ENCODE measurements around the gene IRF2BP2.
"Not testable (repeated sequence)": the region's sequence is repeated elsewhere in the genome, so short reads cannot be mapped to it uniquely, and the experiment has no call there.

IRF2BP2 gene

GRCh38 chr1:234634922-234635321 lies 24.9 kb upstream of the IRF2BP2 start:
- not testable (repeated sequence) for DNase-seq

DNA sequence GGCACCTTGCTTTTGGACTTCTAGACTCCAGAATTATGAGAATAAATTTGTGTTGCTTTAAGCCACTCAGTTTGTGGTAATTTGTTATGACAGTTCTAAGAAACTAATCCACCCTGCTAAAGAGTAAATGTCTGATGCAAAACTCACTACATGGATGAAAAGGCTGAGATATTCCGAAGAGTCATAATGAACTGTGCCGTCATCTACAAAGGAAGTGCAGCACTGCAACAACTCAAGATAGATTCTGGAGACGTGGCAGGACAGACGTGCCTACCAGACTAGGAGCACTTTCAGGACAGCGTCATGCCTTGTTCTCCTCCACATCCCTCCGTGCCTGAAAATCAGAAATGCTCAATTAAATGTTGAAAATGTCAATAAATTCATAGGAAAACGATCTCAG lies 24.4 kb upstream of the IRF2BP2 start:
- DNase-seq, result no peak

DNA sequence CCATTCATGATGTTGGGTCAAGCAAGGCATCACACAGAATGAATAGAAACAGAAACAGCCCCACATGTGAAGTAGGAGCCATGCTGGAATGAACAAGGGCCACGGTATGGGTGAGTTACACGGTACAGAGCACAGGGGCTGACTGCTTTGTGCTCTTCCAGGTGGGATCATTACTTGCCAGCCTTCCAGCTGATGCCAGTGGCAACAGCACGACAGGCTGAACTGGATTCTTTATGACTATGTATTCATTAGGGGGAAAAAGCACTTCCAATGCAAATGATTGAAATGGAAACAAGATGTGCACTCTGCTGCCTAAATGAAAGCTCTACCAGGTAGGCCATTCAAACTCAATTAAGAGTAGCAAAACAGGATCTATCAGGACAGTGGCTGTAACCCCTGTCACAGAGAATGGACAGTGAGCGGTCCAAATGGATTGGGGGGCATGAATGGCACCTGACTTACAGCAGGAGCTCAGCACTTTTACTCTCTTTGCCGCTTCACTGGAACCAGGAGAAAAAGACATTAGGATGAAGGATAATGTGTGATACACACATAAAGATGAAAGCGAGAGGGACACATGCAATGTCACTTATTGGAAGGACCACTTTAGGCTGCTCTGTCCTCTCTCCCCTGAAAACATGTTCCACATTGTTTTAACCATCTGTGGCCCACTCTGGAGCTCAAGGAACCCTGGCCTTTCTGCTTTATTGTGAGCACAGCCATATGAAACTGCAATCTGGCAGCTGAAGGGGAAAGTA lies 23.4 kb upstream of the IRF2BP2 start:
- no peak for DNase-seq

GRCh38 chr1:234632225-234632624 lies 22.2 kb upstream of the IRF2BP2 start:
- no peak for DNase-seq

DNA sequence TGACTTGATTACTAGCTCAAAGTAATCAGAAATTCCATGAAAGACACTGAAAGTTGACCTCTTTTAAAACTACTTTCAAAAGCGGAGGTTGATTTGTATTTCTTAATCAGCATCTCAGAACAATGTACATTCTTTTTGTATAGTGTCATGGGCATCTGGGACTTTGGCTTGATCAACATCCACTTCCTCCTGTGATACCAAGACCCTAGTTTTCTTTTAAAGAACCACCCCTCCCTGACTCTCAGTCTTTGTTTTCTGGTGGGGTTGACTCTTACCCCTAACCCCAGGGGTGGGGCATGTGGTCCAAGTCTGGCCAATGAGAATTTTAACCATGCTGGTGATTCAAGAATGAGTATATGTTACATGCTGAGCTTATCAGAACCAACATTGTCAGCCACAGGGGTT lies 21.7 kb upstream of the IRF2BP2 start:
- no peak for DNase-seq

DNA sequence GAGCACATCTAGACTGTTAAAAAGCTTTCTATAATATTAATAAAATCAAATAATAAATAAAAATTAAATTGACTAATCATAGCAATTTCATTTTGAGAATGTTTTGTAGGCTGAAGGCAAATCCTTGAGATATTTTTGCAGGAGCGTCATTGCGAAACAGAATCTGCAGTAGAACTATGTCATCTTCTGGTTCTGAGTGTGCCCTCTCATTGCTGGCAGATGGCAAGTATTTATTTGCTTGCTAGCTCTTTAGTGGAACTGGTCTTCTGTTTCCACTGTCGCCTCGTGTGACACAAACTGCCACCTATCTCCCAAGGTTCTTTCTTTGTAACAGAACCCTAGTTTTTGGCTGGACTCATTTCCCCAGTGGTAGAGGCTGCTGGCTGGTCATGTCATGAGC lies 19.0 kb upstream of the IRF2BP2 start:
- no peak for DNase-seq

DNA sequence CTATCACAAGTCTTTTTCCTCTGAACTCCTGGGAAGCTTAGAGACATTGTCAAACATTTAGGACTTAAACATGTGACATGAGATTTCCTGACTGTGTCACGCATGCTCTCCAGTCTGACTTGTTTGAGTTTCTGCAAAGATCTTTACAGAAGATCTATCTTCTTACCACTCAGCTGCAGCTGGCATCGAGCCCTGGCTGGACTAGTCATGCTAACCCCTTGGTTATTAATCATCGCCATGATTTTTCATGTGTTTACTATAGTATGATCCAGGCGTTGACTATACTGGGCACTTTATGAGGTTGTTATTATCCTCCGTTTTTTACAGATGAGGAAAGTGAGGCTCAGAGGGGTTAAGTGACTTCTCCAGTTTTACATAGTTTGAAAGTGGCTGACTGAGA lies 18.1 kb upstream of the IRF2BP2 start:
- DNase-seq, result no peak

DNA sequence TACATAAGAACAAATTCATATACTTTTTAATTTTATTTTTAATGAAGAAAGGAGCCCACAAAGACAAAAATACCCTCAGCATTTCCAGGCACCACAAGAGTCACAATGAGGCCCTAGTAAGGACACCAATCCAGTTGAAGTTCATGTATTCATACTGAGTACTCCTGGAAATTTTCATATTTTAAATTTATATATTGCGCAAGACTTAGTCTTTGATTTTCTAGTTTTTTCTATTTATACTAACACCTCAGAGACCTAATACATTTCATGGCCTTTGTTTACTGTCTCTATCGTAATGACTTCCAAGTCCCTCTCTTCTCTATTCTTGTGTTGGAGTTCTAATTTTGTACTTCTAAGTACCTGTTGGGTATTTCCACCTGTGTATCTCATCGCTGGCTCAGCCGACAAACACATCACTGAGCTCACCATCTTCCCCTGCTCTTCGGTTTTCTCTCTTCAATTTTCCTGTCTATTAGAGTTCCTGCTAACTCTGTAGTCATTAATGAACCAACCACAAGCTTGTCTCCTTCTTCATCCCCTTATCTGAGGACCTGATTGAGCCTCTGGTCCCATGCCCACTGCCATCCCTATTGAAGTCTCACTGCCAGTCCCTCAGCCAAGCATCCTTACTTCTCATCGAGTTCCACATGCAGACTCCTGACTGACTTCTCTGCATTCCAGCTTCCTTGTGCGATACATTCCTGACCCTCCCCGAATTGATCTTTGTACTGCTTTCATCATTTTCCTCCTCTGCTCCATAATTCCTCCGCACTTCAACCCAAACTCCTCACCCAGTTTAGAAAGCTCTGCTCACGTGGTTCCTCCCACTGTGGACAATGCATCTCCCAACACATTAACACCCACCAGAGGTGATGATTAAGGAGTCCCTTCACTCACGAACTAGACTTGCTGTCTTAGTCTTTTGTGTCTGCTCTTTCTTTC lies 17.3 kb upstream of the IRF2BP2 start:
- no peak for DNase-seq

GRCh38 chr1:234626391-234626790 lies 16.4 kb upstream of the IRF2BP2 start:
- DNase-seq, result no peak

DNA sequence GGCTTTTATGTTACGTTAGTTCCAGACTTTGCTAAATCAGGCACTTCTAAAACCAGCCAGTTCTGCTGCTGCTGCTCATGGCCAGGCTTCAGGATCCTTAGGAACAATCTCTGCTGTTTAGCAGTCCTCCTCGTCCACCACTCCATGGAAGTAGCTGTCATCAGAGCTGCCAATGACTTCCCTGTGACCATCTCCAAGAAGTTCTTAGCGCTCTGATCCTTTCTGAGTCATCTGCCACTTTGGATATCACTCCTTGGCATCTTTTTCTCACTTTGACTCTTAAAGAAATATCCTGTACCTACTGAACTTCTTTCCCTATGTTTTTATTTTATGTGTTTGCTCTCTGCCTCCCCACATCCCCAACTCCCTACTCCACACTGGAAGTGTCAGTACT lies 14.7 kb upstream of the IRF2BP2 start:
- no peak for DNase-seq

GRCh38 chr1:234621657-234622335 lies 11.8 kb upstream of the IRF2BP2 start:
- no peak for DNase-seq

DNA sequence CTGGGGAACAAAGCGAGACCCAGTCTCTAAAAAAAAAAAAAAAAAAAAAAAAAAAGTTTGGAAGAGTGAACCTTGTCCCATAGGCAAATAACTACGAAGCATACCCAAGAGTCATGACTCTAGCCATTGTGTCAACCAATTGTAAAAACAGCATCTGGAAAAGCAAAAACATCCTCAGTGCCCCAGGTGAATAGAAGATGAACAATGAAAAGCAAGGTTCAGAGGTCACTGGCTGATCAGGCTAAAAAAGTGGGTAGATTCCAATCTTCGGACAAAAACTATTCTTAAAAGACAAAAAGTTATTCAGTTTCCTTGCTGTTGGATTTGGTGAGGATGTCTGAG lies 11.1 kb upstream of the IRF2BP2 start:
- no peak for DNase-seq

DNA sequence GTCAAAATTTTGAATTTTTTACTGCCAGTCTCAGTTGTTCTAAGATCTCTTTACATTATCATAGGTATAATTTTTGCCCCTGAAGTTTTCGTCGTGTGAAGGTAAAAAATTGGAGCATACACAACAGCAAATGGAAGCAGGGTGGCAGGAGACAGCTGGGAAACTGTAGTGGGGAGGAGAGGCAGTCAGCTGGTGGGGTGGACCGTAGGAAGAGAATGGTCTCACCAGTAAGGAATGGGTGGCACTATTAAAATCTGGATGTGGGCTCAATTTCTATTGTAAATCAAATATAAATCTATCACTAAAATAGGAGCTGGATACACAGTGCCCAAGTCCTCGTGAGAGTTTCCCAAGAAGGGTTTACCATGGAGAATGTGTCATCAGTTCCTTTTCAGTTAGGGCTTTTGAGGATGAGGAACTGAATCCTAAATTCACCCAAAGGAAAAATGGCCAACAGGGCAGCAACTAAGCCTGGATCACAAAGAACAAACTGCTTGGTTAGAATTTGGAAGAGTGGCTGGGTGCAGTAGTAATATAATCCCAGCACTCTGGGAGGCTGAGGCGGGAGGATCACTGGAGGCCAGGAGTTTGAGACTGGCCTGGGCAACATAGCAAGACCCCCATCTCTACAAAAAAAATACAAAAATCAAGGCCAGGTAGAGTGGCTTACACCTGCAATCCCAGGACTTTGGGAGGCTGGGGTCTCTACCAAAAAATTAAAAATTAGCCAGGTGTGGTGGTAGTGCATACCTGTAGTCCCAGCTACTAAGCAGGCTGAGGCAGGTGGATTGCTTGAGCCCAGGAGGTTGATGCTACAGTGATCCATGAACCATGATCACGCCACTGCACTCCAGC lies 10.5 kb upstream of the IRF2BP2 start:
- no peak for DNase-seq

- DNase-seq, result no peak
These were observed 9.8 kb upstream of the IRF2BP2 start for GRCh38 chr1:234619794-234620247.

DNA sequence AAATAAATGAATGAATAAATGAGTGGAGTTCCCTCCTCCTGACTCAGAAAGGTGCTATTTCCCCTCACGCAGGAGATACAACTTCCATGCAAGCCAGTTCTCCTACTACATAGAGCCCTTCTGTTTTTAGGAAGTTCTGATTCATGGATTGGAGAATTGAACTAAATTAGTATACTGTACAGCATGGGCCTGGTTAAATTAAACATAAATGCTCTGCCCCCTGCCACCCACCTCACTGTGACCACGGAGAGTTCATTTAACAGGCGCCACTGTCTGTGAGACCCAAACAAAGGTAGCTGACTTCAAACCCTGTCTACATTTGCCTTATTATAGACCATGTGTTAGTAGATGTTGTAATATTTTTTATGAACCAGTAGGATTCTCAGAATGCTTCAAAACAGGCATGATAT lies 9.1 kb upstream of the IRF2BP2 start:
- no peak for DNase-seq

DNA sequence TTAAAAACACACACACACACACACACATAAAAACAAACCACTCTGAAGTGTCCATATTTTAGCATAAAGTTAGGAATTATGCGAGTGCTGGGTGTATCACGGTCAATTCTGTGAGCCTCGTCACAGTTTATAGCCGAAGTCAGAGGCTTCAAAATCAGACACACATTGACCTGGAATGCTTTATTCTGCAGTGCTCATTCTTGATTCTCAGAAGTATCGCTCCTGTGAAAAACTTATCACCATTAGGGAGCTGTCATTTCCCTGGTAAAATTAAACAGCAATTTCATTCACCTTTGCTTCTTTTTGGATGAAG lies 8.7 kb upstream of the IRF2BP2 start:
- no peak for DNase-seq

DNA sequence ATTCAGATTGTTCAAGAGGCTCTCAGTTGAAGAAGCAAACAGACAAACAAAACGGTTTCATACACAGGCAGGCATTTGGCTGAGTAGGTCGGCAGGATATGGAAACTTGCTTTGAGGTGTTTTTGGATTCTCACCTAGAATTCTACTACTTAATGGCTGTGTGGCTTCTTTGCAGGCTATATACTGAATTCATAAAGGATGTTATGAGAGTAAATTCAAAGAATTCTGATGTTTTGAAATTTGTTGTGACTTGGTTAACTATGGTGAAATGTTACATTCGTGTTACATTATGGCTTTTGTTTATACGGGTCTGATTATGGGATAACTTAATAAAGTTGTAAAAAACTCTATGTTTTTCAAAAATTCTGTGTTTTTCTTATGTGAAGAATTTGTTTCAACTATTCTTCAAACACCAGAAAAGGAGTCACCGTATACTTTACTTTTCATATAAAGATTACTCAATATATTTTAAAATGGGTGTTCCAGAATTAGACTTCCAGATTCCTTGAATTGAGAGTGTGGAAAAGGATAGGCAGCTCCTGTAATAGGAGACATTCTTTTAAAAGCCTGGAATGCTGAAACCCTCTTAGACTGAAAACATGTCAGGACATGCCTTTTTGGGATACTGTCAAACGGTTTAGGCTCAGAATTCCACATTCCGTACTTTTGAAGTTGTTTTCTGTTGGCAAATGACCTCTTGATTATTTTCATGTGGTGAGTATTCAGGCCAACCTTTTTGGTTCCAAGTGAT lies 8.2 kb upstream of the IRF2BP2 start:
- no peak for DNase-seq

DNA sequence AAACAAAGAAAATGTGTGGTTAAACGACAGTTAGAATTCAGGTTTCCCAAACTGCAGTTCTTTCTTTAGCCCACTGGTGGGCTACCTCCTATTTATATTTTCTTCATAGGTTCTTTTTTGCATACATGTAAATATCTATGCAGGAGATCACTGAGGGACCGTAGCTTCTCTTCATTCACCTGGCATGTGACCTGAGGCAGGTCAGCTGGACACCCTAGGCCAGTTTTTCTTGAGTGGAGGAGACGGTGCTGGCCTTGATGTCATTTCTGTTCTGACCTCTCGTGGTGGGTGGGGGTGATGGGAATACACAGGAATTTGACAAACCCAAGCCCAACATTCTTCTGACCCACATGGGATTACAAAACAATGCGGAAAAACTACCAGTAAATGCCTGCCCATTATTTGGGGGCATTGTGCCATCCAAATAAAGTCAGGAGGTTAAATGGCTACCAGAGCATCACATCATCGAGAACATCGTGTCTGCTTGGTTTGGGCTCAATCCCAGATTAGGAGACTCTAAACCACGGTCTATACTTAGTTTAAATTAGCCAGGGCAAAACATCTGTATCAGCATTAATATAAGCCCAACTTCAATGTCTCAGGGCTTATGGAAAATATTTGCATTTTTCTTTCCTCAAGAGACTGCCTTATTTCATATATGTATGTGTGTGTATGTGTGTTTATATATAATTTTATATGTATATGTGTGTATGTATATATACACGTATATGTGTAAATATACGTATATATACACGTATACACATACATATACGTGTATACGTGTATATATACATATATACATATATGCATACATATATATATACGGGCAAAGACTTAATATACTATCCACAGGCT lies 7.4 kb upstream of the IRF2BP2 start:
- DNase-seq, result no peak

DNA sequence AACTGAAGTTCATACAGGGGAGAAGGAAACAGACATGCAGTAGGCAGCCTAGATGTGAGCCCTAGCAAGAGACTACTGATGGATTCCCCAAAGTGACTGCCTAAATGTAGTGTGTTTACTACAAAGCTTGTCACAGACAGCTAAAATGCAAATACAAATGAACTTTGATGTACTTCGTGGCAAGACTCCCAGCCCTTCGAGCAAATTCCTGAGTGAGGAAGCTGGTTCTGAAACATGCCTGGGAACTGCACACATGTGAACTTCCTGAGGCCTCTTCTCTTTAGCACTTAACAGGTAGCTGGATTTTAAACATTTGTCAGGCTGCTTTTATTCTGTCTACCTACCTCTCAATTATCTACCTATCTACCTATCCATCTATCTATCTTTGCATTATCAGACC lies 6.7 kb upstream of the IRF2BP2 start:
- no peak for DNase-seq

- no peak for DNase-seq
These were observed 4.1 kb upstream of the IRF2BP2 start for GRCh38 chr1:234614081-234614489.

Data from hypothalamus (tissue), 51 donors.